ENCODE data around the gene CYFIP1.

Gene CYFIP1

DNA sequence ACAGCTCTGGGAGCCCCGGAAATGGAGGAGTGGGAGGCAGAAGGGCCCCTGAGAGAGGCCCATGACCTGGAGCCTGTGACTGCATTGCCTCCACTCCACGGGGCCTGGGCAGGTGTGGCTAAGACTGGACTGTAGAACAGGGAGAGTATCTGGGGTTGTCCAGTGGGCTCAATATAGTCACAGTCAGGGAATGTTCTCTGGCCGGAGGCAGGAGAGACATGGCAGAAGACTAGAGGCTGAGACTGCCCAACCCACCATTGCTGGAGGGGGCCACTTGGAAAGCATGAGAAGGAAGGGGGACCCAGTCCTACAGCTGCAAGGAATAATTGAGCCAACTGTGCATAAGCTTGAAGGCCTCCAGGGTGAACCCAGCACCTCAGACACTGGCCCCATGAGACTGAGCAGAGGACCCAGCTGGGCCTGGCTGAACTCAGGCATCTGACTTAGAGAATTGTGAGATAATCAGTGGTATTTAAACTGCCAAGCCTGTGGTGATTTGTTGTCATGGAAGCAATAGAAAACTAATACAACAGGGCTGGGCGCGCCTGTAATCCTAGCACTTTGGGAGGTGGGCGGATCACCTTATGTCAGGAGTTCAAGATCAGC is 108.6 kb downstream of the CYFIP1 start:
- DNase-seq, result no peak

DNA sequence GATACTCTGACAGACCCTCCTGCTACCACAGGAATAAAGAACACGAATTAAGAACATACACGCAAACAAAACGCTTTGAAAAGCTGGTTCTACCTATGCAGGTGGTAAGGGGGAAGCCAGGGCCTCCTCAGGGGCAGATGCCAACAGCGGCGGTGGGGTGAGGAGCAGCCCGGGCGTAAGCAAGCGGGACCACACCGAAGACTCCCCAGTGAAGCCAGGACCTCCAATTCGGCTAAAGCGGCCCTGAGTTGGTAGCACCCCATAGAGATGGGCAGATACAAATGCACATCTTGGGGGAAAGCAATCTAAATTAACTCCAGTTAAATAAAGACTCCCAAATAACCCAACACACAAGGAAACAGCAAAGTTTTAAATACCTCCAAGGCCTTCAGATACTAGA is 109.3 kb downstream of the CYFIP1 start:
- DNase-seq, result no peak

DNA sequence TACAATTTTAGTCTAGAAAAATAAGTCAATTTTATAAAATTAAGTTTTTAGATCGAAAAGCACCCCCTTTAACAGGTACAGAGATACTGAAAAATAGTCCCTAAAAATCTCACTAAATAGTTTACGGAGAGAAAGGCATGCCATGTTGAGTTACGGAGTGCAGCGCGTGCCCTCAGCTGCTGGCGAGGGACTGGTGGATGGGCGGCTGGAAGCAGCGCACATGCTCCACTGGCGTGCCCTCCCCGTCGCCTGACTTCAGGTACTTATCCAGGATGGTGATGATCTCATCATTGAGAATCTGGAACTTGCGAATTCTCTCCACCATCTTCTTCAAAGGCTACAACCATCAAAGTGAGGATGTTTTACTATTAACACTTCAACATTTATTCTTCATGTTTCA is 110.3 kb downstream of the CYFIP1 start:
- DNase-seq, result no peak

DNA sequence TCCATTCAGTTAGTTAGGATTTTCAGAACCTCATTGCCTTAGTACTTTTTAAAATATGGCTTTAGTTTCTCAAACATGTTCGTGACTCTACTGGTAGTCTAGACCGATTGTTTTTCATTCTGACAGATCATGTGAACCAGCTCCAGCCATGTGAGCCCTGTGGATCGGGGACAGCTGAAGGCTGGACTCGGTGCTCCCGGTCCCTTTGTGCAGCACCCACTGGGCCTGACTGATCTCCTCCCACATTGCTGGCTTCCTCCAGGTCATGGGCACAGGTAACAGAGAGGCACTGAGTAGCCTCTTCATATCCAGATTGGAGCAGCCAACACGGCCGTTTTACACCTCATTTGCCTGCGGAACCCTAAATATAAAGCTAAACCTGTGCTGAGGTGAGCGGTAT is 111.2 kb downstream of the CYFIP1 start:
- DNase-seq, result no peak

DNA sequence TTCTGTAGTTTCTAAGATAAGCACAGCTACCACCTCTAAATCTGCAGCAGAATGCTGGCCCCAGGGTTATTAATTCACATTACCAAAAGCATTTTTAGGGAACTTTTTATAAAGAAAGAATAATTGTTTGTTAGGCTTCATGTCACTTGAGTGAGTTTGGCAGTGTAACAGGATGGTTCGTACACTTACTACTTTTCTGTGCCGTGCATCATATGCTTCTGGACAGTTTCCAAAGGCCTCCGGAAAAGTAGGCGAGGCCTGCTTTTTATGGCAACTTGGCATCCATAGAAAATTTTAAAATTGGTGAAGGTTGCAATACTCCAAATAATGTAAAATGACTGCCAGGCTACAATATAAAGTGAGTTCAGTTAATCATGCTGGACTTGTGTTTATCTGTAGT is 111.7 kb downstream of the CYFIP1 start:
- DNase-seq, result no peak

DNA sequence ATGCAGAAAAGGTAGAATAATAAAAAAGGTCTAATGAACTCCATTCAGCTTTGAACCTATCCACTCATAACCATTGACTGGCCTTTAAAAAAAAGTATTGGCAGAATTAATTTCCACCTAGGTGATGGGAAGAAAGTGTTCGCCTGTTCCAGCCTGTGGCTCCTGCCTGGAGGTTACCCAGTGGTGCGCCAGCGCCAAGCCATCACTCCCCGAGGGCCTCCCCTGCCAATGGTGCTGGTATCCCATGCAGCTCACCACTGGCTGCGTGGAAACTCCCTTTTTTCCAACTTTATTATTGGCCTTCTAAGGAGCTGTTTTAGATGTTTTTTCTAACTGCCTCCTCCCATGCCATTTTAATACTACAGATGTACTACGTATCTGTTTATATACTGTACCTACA is 112.3 kb downstream of the CYFIP1 start:
- no peak for DNase-seq

DNA sequence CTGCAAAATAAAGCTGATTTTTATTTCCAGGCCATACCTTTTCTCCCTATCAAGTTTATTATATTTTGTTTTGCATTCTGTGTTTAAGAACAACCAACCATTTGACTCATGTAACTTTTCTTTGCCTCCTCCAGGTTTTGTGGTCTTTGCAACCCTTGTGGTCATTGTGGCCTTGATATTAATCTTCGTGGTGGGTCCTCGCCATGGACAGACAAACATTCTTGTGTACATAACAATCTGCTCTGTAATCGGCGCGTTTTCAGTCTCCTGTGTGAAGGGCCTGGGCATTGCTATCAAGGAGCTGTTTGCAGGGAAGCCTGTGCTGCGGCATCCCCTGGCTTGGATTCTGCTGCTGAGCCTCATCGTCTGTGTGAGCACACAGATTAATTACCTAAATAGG is 114.1 kb downstream of the CYFIP1 start:
- DNase-seq, result no peak

DNA sequence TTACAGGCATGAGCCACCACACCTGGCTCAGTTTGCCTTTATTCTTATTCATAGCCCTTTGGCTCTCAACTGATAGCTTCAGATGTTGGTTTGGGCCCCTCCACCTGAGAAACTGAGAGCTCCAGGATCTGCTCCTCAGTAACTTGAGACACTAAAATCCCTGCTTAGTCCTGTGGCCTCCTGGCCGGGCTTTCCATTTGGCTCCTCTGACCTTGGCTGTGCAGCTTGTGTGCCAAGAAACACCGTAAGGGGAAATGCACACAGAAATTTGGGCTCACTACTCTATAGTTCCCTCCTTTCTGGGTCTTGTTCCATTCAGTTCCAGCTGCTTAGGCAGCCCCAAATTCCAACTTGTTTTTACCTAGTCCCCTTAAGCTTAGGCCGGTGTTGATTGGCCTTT is 116.8 kb downstream of the CYFIP1 start:
- no peak for DNase-seq

DNA sequence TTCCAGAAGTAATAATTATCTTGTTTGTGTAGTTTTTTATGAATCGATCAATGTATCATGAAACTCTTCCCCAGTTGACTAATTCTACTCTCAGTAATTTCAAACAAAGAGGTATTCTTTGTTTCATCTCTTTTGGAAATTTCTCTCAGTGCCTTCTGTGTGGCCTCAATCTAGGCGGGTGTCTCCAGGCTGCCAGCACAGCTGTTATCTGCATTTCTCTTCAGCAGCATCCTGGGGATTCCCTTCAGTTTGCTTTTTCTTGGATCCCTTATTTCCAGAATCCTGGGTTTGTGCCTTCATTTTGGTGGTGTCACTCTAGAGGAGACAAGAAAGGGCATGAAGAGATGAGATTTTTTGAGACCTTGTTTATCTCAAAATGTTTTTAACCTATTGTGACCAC is 119.0 kb downstream of the CYFIP1 start:
- peak in 1 of 56 donors; percentile 6 for DNase-seq

DNA sequence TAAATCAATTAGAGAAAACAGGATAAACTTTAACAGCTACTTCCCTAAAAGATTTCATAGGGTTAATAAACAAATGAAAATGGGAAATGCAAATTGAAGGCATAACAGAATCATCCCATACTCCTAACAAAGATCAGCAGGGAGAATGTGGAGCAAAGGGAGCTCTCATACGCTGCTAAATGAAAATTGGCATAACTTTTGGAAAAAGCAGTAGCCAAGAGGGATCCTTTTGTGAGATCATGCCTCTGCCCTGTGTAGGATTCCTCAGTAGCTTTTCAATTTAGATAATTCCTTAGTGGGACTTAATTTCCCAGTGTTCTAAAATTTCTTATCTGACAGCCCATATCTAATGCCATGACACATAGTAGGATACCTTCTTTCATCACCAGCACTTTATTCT is 123.5 kb downstream of the CYFIP1 start:
- no peak for DNase-seq

DNA sequence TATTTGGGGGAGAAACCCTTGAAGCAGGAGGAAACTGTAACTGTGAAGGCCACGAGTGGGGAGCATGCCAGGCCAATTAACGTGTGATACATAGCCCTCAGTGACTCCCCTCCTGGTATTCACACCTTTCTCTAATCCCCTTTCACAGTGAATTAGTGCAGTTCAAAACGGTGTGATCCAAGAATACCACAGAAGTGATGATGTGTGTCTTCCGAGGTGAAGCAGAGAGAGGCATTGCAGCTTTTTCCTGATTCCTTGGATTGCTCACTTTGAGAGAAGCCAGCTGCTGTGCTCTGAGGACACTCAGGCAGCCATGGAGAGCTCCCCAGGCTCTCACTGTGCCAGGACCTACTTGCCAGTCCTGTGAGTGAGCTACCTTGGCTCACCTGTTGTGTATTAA is 124.4 kb downstream of the CYFIP1 start:
- no peak for DNase-seq

DNA sequence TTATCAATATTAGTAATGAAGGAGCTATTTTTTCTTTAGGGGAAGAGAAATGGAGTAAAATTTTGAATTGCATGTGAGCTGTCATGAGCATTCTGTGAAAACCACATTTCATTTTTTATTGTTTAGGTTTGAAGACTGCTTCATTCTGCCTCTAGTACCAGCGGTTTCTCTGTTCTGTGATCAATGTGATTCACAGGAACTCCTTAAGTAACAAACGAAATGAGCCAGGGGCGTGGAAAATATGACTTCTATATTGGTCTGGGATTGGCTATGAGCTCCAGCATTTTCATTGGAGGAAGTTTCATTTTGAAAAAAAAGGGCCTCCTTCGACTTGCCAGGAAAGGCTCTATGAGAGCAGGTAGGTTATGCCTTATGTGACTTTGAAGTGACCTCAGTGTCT is 128.7 kb downstream of the CYFIP1 start:
- no peak for DNase-seq

DNA sequence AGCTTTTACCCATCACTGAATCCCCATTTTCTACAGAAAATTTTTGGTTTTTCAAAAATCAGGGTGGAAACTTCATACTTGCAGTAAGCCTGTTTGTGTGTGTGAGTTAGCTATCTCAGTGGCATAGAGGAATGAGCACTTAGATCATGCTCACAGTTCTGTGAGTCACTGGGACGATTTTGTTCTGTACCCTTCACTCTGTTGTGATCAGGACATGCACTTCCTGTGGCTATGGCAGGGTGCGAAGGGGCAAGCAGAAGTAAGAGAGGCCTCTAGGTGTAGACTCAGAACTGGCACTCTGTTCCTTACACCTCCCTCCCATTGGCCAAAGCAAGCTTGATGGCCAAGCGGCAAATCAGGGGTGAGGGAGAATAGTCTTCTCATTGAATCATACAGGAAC is 130.1 kb downstream of the CYFIP1 start:
- no peak for DNase-seq

DNA sequence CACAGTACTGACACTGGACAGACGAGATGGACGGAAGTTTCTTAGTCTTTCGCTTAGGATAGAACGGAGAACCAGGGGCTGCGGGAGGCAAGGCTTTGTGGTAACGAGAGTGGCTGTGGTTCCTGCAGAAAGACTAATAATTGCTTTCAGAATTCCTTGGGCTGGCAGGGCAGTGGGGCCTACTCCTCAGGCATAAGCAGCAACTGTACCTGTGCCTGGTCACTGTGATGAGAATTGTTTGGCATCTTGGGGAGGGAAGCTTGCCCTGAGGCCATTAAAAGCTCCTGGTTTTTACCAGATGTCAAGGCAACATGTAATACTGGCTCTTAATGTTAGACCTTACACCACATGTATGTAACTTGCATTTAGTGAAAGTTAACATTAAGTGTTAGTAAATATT is 134.1 kb downstream of the CYFIP1 start:
- no peak for DNase-seq

DNA sequence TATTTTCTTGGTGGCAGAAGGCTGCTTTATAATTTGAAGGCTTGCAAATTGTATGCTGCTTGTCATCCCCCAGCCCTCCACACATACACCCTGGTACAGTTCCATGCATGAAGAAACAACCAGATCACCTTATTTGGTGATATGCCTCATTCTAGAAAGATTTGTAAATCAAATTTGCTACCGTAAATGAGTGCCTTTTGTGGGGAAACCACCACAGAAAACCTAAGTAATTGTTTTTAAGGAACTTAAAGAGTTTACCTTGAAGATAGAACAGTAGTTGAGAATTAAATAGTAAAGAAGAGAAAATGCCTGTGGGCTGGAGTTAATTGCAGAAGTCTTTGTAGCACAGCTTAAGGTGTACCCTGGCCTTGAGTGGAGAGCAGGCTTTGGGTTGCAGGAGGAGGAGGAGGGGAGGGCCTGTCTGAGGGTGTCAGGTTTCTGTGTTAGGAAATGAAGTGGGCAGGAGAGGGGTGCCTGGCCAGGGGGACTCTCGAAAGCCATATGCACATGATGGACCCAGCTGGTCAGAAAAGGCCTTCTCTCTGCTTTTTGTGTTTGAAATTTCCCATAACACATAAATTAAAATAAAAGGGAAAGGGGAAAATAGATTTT is 134.8 kb downstream of the CYFIP1 start:
- no peak for DNase-seq

DNA sequence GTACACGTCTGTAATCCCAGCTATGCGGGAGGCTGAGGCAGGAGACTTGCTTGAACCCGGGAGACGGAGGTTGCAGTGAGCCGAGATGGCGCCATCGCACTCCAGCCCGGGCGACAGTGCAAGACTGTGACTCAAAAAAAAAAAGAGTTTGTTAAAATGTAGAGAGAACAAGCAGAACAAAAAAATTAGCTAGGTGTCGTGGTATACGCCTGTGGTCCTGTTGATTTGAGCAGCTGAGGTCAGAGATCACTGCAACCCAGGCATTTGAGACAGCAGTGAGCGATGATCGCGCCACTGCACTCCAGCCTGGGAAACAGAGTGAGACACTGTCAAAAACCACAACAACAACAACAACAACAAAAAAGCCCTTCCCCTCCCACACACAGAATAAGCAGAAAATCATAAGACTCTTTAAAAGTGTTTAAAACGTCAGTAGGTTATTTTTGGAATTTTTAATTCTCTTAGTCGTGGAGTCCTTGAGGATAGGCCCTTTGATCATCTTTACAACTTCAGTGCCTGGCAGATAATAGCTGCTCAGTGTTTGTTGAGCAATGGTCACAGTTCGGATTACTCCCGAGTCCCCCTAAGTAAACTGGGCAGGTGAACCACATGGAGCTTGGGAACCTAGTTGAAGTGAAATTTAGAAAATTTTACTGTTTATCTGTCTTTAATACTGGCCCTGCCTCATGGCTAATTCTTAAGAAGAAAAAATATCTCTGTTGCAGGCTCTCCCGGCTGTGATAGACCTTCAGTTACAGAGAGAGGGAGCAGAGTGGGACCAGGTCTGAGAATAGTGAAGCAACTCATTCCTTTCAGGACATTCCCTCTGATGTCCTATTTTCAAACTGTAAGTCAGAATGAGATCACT is 135.5 kb downstream of the CYFIP1 start:
- no peak for DNase-seq

DNA sequence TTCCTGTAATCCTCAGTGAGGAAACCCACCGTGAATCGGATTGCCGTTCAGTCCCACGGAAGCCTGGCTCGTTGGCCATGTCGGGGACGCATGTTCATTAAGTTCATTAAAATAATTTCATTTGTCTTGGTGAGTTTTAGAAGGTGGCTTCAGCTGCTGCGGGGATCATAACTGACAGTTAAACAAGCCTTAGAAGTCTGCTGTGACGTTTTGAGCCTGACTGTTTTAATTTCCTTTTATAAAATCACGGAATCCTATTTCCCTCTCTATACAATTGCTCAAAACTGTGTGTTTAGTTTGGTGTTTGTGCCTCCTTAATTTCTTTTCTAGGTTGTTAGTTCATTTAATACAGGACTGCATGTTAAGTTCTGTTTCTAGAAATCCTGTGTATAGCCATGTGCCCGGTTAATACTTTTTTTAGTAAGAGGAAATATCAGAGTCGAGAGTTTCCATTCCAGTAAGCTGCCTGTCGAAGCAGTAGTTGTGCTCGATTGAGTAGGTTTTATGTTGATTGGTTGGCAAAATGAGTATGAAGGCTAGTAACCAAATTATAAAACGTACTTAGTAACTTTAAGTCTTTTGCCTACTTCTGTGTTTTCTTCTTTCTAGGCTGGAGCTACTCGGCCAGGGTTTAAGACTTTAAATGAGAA is 141.0 kb downstream of the CYFIP1 start:
- DNase-seq, result no peak

DNA sequence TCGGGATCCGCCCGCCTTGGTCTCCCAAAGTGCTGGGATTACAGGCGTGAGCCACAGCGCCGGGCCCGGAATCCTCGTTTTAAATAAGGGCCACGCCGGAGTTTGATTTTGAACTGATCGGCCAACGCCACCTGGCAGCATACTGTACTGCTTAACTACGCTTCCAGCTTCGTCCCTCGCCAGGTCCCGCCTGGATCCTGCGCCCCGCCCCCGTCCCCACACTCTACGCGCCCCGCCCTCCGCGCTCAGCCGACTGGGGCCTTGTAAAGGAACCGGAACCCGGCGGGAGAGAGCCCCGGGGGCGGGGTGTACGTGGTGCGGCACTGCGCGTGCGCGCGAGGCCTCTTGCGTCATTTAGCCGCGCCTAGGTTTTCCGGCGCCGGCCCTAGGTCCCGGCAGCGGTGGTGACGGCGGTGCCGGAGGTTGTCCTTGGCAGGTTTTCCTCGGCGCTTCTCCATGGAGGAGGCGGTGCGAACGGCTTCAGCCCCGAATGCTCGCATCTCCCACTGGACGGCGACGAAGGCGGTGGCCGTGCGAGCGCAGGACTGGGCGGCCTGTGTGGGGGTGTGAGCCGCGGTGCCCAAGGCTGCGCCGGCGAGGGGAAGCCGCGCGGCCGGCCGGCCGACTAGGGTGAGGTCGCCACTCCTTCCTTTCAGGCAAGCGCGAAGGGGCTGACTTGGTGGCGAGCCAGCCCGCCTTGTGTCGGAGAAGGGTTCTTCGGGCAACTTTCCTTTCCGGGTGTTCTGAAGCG is 141.7 kb downstream of the CYFIP1 start, which contains the start of gene NIPA2:
TSS of gene NIPA2 (plus strand) at position 375 of the 751 bp plus-strand sequence. CDS start 13,066 bp downstream, outside the sequence.
- peak; percentile 72 to 99 (median 96) for DNase-seq

DNA sequence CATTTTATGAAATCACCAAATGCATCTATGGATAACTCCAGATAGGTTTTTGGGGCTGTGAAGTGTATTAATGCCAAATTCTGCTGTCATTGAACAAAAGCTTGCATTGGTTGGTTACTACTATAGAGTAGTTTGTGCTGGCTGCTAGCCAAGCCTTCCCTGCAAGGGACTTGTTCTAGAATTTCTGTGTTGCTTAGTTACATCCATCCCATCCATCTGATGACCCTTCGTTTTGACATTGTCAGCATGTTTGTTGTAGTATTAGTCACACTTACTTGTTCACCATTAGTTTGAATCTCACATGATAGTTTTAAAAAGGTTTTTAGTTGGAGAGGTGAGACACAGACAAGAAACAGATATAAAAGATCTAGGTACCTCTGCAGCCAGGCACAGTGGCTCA is 148.7 kb downstream of the CYFIP1 start:
- DNase-seq, result no peak

DNA sequence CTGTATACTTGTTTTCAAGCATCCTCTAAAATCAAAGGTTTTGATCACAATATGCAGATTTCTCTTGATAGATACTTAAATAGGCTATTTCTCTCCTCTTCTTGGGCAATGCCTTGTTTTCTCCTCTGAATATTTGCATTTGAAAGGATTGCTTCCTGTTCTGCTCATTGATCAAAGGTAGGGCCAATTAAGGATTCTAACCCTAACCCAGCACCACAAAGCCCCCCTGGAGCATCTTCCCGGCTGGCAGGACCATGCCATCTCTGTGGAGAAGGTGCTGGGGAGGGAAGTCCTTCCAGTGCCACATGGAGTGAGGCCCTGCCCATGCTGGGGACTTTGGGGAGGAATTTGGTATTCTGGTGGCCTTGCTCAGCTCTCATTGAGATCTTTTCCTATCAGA is 153.0 kb downstream of the CYFIP1 start:
- no peak for DNase-seq

DNA sequence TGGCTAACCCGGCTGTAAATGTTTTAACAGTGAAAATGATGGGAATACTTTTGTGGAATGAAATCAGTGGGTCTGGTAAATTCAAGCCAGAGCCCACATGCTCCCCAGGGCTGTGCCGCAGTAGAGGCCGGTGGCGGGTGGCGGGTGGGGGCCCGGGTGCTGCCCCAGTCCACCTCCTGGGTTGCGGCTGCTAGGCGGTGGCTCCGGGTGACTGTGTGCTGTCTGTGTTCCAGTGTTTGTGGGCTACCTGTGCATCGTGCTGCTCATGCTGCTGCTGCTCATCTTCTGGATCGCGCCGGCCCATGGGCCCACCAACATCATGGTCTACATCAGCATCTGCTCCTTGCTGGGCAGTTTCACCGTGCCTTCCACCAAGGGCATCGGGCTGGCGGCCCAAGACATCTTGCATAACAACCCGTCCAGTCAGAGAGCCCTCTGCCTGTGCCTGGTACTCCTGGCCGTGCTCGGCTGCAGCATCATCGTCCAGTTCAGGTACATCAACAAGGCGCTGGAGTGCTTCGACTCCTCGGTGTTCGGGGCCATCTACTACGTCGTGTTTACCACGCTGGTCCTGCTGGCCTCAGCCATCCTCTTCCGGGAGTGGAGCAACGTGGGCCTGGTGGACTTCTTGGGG is 156.6 kb downstream of the CYFIP1 start:
- DNase-seq, result no peak

Measured in nucleus accumbens (tissue), 56 donors.